Effector memory CD4-positive, alpha-beta T cell (primary cell): ENCODE results near the gene CGN.
"Not testable (repeated sequence)": the region's sequence is repeated elsewhere in the genome, so short reads cannot be mapped to it uniquely, and the experiment has no call there.

Source experiments
- DNase-seq, 3 donors: peaks; one replicate each; pipeline ENCODE4 v3.0.0-alpha.2; 2020
- H3K27ac ChIP-seq: 2 replicates; pipeline ENCODE4 v1.7.0; 2013; ENCODE audit warnings: mild to moderate bottlenecking, low read length, moderate library complexity; ENCODE audit not compliant: insufficient read depth, poor library complexity, severe bottlenecking
- H3K27me3 ChIP-seq: replicated peaks from 2 replicates; pipeline ENCODE4 v1.7.0; 2013; ENCODE audit warnings: mild to moderate bottlenecking, low read length; ENCODE audit not compliant: insufficient read depth, control insufficient read depth, poor library complexity, severe bottlenecking
- H3K36me3 ChIP-seq: 2 replicates; pipeline ENCODE4 v1.7.0; 2013; ENCODE audit warnings: mild to moderate bottlenecking, low read length, moderate library complexity; ENCODE audit not compliant: control insufficient read depth, insufficient read depth
- H3K4me1 ChIP-seq: 2 replicates; pipeline ENCODE4 v1.7.0; 2013; ENCODE audit warnings: low read length, mild to moderate bottlenecking; ENCODE audit not compliant: control insufficient read depth, insufficient read depth, poor library complexity, severe bottlenecking
- H3K4me3 ChIP-seq: 2 replicates; pipeline ENCODE4 v1.7.0; 2013; ENCODE audit warnings: low read length, low read depth, mild to moderate bottlenecking; ENCODE audit not compliant: insufficient read depth, poor library complexity, severe bottlenecking
- H3K9me3 ChIP-seq: 2 replicates; pipeline ENCODE4 v1.7.0; 2013; ENCODE audit warnings: mild to moderate bottlenecking, low read length, moderate library complexity; ENCODE audit not compliant: control insufficient read depth

CGN gene

DNA sequence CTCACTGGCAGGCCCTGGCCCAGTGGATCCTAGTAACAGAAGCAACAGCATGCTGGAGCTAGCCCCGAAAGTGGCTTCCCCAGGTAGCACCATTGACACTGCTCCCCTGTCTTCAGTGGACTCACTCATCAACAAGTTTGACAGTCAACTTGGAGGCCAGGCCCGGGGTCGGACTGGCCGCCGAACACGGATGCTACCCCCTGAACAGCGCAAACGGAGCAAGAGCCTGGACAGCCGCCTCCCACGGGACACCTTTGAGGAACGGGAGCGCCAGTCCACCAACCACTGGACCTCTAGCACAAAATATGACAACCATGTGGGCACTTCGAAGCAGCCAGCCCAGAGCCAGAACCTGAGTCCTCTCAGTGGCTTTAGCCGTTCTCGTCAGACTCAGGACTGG, 7.7 kb downstream of the CGN start:
- Histone ChIP-seq H3K4me1 (no peaks in the 10 kb centered on the region), H3K27me3 (no peaks in the 10 kb centered on the region), H3K4me3 (no peak overlapping the region), H3K27ac (no peak overlapping the region), H3K9me3 (no peaks in the 10 kb centered on the region), H3K36me3 (no peaks in the 10 kb centered on the region)
- DNase-seq, result no peak

DNA sequence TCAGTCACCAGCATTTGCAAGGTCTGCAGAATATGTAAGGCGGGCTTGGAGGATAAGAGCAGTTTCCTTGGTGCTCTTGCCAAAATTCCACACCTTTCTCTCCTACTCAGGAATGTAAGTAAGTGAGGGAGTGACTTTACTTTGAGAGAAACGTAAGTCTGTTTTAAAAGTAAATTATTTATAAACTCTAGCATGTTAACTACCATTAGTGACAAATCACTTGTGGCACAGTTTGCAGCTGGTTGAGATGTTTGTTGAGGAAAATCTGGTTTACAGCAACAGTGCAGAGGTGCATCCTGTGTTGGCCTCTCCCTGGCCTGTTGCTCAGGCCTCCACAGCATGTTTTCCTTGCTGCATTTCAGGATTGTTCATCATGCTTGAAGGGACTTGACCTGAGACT, 8.5 kb downstream of the CGN start:
- no peak for DNase-seq
- Histone ChIP-seq H3K9me3 (no peaks in the 10 kb centered on the region), H3K27me3 (no peaks in the 10 kb centered on the region), H3K4me1 (no peaks in the 10 kb centered on the region), H3K27ac (no peak overlapping the region), H3K4me3 (no peak overlapping the region), H3K36me3 (no peaks in the 10 kb centered on the region)

DNA sequence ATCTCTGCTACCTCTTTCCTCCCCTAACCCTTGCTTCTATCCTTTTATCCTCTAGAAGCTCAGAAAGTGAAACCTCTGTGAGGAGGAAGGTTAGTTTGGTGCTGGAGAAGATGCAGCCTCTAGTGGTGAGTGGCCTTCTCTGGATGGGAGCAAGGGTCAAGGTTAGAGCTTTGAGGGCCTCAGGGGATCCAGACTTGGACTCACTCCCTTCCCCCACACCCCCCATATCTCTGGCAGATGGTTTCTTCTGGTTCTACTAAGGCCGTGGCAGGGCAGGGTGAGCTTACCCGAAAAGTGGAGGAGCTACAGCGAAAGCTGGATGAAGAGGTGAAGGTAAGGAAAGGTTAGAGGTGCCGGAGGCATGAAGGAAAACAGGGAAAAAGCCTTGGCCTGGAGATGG, 9.2 kb downstream of the CGN start:
- H3K27ac ChIP-seq, result no peak overlapping the region
- no peaks in the 10 kb centered on the region for H3K9me3 ChIP-seq
- H3K4me1 ChIP-seq, result no peaks in the 10 kb centered on the region
- no peaks in the 10 kb centered on the region for H3K36me3 ChIP-seq
- no peak for DNase-seq
- no peak overlapping the region for H3K4me3 ChIP-seq
- no peaks in the 10 kb centered on the region for H3K27me3 ChIP-seq

DNA sequence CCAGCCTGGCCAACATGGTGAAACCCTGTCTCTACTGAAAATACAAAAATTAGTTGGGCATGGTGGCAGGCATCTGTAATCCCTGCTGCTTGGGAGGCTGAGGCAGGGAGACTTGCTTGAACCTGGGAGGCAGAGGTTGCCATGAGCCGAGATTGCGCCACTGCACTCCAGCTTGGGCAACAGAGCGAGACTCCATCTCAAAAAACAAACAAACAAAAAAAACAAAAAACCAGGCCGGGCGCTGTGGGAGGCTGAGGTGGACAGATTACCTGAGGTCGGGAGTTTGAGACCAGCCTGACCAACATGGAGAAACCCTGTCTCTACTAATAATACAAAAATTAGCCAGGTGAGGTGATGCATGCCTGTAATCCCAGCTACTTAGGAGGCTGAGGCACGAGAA, 11.2 kb downstream of the CGN start:
- not testable (repeated sequence) for H3K27me3 ChIP-seq, H3K4me3 ChIP-seq, H3K9me3 ChIP-seq, H3K36me3 ChIP-seq, H3K27ac ChIP-seq, DNase-seq, H3K4me1 ChIP-seq

DNA sequence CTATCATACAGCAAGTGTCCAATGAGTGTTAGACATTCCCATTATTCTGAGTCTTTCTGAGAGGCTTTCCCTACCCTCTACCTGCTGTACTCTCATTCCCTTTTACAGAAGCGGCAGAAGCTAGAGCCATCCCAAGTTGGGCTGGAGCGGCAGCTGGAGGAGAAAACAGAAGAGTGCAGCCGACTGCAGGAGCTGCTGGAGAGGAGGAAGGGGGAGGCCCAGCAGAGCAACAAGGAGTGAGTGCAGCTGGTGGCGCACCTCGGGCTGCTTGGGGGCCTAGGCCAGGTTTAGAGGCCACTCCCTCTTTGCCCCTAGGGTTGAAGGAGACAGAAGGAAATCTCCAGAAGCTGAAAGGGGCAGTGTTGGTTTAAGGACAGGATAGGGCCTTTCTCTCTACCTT, 12.1 kb downstream of the CGN start:
- Histone ChIP-seq H3K4me3 (no peak overlapping the region), H3K9me3 (no peaks in the 10 kb centered on the region), H3K27me3 (no peaks in the 10 kb centered on the region), H3K27ac (no peak overlapping the region), H3K4me1 (no peaks in the 10 kb centered on the region), H3K36me3 (no peaks in the 10 kb centered on the region)
- DNase-seq, result no peak

DNA sequence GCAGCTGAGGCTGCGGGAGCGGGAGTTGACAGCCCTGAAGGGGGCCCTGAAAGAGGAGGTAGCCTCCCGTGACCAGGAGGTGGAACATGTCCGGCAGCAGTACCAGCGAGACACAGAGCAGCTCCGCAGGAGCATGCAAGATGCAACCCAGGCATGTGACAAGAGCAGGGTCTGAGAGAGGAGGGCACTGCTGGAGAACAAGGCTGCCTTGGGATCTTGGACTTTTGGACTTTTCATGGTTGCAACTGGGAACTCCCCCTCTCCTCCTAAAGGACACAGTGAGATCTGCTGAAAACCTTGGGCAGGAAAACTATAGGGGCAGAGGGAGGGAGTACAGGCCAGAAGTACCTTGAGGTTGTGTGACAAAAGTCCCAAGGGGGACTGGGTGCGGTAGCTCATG, 13.5 kb downstream of the CGN start:
- DNase-seq, result no peak
- no peaks in the 10 kb centered on the region for H3K9me3 ChIP-seq
- no peaks in the 10 kb centered on the region for H3K36me3 ChIP-seq
- no peak overlapping the region for H3K27ac ChIP-seq
- no peak overlapping the region for H3K4me3 ChIP-seq
- H3K4me1 ChIP-seq, result no peaks in the 10 kb centered on the region
- no peaks in the 10 kb centered on the region for H3K27me3 ChIP-seq

DNA sequence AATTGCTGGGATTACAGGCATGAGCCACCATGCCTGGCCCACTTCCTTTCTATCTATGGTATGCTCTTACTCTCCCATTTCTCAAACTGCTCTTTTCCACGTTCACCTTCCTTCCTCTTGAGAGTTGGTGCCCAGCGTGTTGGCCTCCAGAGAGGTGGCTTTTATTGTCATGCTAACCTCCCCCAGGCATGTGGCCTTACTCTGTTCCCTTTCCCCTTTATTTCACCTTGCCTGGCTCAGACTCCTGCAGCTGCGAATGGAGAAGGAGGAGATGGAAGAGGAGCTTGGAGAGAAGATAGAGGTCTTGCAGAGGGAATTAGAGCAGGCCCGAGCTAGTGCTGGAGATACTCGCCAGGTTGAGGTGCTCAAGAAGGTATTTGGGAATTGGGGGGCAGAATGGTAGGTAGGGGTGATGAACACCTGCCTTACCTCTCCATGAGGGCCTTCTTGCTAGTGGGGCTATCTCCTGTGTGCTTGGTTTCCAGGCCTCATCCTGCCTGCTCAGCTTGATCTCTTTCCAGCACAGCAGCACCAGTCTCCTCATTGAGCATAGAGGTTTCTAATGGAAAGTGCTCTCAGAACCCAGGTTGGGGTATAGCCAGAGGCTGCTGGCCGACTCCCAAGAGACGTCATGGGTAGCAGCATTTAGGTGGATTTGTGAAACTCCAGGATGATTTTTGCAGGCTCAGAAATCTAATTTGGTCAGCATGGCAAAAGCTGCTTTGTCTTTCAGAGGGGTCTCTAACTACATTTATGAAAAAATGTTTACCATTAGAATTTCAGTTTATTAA, 15.7 kb downstream of the CGN start:
- no peak for DNase-seq
- Histone ChIP-seq H3K4me1 (no peaks in the 10 kb centered on the region), H3K27ac (no peak overlapping the region)

DNA sequence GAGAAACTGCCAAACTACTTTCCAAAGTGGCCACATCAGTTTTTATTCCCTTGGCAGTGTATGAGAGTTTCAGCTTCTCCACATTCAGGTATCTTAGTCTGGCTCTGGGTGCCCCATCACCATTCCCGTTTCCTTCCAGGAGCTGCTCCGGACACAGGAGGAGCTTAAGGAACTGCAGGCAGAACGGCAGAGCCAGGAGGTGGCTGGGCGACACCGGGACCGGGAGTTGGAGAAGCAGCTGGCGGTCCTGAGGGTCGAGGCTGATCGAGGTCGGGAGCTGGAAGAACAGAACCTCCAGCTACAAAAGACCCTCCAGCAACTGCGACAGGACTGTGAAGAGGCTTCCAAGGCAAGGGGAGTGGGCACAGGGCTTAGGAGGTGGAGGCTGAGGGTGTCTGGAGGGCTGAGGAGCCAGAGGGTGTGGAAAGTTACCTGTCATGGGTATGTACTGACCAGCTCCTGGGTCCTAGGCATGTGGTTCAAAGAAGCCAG, 18.1 kb downstream of the CGN start:
- no peak for DNase-seq
- Histone ChIP-seq H3K27me3 (no peaks in the 10 kb centered on the region), H3K36me3 (no peaks in the 10 kb centered on the region), H3K4me3 (no peak overlapping the region), H3K9me3 (no peaks in the 10 kb centered on the region), H3K27ac (no peak overlapping the region), H3K4me1 (no peaks in the 10 kb centered on the region)

More for the DNA sequence above, 15.7 kb downstream of the CGN start:
- Histone ChIP-seq H3K27me3 (no peaks in the 10 kb centered on the region), H3K4me3 (no peak overlapping the region), H3K9me3 (no peaks in the 10 kb centered on the region), H3K36me3 (no peaks in the 10 kb centered on the region)

DNA sequence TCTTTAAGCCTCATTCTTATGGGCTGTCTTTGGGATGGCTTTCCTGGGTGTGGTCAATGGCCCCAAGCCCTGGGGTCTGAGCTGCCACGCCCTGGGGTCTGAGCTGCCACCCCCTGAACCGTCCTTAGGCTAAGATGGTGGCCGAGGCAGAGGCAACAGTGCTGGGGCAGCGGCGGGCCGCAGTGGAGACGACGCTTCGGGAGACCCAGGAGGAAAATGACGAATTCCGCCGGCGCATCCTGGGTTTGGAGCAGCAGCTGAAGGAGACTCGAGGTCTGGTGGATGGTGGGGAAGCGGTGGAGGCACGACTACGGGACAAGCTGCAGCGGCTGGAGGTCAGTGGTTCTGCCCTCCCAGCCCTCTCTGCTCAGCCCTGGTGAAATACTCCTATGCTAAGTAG, 18.6 kb downstream of the CGN start:
- Histone ChIP-seq H3K36me3 (no peaks in the 10 kb centered on the region), H3K27me3 (no peaks in the 10 kb centered on the region), H3K4me3 (no peak overlapping the region), H3K9me3 (no peaks in the 10 kb centered on the region), H3K4me1 (no peaks in the 10 kb centered on the region), H3K27ac (no peak overlapping the region)
- DNase-seq, result no peak

DNA sequence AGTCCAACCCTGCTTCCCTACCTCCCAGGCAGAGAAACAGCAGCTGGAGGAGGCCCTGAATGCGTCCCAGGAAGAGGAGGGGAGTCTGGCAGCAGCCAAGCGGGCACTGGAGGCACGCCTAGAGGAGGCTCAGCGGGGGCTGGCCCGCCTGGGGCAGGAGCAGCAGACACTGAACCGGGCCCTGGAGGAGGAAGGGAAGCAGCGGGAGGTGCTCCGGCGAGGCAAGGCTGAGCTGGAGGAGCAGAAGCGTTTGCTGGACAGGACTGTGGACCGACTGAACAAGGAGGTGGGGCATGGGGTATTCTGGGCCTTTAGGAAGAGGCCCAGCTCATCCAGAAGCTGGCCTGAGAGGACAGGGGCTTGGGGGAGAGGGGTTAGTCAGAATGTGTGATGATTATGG, 19.3 kb downstream of the CGN start:
- Histone ChIP-seq H3K36me3 (no peaks in the 10 kb centered on the region), H3K4me3 (no peak overlapping the region), H3K9me3 (no peaks in the 10 kb centered on the region), H3K27me3 (no peaks in the 10 kb centered on the region), H3K27ac (no peak overlapping the region), H3K4me1 (no peaks in the 10 kb centered on the region)
- DNase-seq, result no peak
